GM10248 (cell line): ENCODE measurements around the gene LGR5.
"Not testable (repeated sequence)": the region's sequence is repeated elsewhere in the genome, so short reads cannot be mapped to it uniquely, and the experiment has no call there.

Experiments
- CTCF ChIA-PET: fragments of 300-600 bp; sonication (Branson Sonifier 250); formaldehyde crosslinking; extraction: SDS; loops from one replicate; lab custom pipeline; 2021; ENCODE audit warnings: antibody characterized with exemption; lab: Yijun Ruan, JAX
- POLR2A ChIA-PET: fragments of 350-650 bp; sonication (Branson Sonifier 250); formaldehyde crosslinking; extraction: SDS; loops from one replicate; lab custom pipeline; 2020; ENCODE audit warnings: antibody characterized with exemption; lab: Yijun Ruan, JAX
- DNase-seq: peaks from one replicate; pipeline ENCODE4 v3.0.0; 2012; ENCODE audit errors: extremely low spot score
- TF ChIP-seq, protein P1 (sequence below): IDR thresholded peaks from 2 replicates; pipeline ENCODE4 v1.5.1; 2012; ENCODE audit warnings: mild to moderate bottlenecking, low read depth; ENCODE audit errors: extremely low read depth, missing control alignments, control extremely low read depth

Gene LGR5

DNA sequence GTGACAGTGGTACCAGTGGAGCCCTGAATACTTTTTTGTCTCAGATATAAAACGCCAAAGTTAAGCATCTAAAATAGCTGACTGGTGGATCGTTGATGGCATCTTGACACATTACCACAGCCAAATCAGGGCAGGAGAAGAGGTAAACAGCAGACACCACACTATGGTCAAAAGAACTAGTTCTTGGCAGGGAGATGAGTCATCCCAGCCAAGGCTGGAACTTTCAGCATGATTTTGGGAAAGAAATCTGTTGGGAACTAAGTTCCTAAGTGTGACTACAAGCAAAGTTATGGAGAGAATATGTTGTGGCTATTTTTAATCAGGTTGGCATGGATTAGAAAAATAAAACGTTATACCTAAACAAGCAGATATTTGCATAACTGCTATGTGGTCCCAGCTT, 36.9 kb downstream of the LGR5 start:
- CTCF ChIA-PET, result interaction anchor here (1.2 to 2.7 kb wide), 2 partner anchors 8 to 9 kb away, joined by 3 to 9 read pairs; no protein-coding TSS in a partner anchor
- TF ChIP-seq, protein P1, sequence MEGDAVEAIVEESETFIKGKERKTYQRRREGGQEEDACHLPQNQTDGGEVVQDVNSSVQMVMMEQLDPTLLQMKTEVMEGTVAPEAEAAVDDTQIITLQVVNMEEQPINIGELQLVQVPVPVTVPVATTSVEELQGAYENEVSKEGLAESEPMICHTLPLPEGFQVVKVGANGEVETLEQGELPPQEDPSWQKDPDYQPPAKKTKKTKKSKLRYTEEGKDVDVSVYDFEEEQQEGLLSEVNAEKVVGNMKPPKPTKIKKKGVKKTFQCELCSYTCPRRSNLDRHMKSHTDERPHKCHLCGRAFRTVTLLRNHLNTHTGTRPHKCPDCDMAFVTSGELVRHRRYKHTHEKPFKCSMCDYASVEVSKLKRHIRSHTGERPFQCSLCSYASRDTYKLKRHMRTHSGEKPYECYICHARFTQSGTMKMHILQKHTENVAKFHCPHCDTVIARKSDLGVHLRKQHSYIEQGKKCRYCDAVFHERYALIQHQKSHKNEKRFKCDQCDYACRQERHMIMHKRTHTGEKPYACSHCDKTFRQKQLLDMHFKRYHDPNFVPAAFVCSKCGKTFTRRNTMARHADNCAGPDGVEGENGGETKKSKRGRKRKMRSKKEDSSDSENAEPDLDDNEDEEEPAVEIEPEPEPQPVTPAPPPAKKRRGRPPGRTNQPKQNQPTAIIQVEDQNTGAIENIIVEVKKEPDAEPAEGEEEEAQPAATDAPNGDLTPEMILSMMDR, result no peak
- POLR2A ChIA-PET, result no interaction called here
- no peak for DNase-seq

DNA sequence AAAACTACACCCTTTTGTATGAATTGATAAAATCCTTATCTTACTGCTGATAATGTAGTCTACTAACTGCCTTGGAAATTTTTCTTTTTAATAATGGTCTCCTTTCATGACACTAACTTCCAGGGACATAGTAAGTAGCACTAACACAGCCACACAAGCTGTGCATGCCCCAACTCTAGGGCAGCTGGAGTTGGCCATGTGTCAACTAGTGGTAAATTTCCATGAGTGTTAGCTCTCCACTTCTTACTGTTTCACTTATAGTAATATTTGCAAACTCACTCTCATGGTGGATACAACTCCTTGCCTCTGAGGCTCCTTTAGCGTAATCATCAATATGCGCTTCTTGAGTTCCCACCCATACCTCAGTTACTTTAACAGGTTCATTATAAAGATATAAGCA, 38.0 kb downstream of the LGR5 start:
- no peak for DNase-seq

DNA sequence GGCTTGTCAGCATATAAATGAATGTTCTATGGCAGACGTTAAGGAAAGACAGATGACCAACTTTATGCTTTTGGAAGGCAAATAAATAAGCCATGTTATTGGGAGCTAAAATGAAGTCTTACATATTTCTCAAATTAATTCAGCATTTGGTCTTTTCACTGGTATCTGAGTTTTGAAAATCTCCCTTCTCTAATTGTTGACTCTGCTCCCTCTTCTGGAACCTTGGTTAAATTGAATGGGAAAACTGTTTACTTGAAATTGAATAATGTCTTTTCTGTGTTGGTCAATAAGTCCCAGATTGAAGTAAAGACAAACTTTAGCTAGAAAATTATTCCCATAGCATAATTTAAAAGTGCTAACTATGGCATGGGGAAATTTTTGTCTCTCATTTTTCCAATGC, 38.7 kb downstream of the LGR5 start:
- CTCF ChIA-PET, result no interaction called here
- no peak for DNase-seq
- POLR2A ChIA-PET, result no interaction called here
- TF ChIP-seq, protein P1, result no peak

More for the DNA sequence above, 38.0 kb downstream of the LGR5 start:
- ChIA-PET POLR2A (no interaction called here), CTCF (interaction anchor here (0.8 kb wide), 1 partner anchor 51 kb away, joined by 3 read pairs; no protein-coding TSS in a partner anchor)
- TF ChIP-seq, protein P1, result no peak

DNA sequence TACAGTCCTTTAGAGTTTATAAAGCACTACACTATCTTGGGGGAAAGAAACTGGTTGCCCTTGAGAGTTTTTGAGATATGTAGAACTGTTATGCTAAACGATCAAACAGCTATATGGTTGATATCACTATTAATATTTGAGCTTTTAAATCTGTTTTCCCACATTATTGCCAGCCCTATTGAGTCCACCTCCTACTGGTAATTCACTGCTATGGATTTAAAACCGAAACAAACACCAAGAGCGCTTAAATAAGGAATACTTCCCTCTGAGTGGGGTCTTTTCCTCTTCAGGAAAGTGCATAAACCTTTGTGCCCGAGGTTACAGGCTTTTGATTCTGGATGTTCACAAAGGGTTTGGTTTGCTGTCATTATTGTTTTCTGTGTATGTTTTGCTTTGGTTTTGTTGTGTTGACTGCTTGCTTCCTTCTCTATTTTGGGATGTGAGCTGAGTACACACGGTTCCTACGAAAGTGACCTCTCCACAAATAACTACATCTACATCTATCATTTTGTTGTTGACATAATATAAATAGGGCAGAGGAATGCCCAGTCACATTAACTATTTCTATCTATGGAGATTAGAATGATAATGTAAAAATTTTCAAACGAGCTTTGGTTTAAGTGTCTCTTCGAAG, 44.8 kb downstream of the LGR5 start:
- DNase-seq, result no peak
- ChIA-PET CTCF (interaction anchor here (1.0 to 1.9 kb wide), 2 partner anchors 9 to 10 kb away, joined by 3 to 9 read pairs; no protein-coding TSS in a partner anchor), POLR2A (no interaction called here)
- TF ChIP-seq, protein P1, result no peak

DNA sequence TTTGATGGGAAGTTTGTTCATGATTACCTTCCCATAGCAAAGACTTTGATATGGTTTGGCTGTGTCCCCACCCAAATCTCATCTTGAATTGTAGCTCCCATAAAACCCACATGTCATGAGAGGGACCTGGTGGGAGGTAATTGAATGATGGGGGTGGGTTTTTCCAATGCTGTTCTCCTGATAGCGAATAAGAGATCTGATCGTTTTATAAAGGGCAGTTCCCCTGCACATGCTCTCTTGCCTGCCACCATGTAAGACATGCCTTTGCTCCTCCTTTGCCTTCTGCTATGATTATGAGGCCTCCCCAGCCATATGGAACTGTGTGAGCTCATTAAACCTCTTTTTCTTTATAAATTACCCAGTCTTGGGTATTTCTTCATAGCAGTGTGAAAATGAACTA, 51.2 kb downstream of the LGR5 start:
- DNase-seq, POLR2A ChIA-PET, CTCF ChIA-PET: not testable (repeated sequence)

DNA sequence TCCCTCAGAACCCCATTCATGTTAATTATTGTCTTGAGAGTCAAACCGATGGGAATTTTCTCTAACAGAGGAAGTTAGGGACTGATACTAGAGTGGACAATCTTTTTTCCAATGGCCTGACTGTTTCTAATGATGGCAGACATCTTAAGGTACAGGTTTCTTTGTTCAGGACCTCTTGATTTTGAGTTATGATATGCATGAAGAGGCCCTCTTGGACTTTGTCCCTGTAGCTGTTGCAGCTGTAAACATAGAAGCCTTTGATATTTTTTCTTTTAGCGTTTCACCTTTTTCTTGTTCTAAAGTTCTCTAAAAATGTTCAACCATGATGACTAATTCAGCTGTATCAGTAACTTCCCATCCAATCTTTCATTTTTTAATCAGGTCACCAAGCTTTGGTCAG, 53.0 kb downstream of the LGR5 start:
- CTCF ChIA-PET, result no interaction called here
- POLR2A ChIA-PET, result no interaction called here
- DNase-seq, result no peak
- TF ChIP-seq, protein P1, result no peak

DNA sequence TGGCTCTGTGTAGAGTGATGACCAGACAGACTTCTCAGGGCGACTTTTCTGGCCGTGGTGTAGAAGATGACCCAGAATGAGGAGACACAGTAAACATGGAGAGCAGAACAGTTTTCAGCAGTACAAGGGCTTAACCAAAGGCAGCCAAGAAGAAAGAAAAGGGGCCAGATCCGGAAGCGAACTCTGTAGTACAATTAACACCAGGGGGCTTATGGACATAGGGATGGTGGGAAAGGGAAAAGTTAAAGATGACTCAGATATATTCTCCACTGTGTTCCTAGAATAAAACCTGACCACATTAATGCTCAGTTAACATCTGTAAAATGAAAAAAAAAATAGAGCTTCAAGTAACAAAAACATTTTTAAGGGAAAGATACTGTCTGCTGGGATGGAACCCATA, 60.2 kb downstream of the LGR5 start:
- DNase-seq, result no peak
- TF ChIP-seq, protein P1, result no peak
- POLR2A ChIA-PET, result no interaction called here
- CTCF ChIA-PET, result interaction anchor here (1.5 kb wide), 1 partner anchor 11 kb away, joined by 4 read pairs; no protein-coding TSS in a partner anchor
